SW 1271 (cell line): Measurements from ENCODE around the gene PEF1.

Experiments used
- DNase-seq, 2 experiments: peaks; one replicate each; lab custom pipeline; 2025; lab: John Stamatoyannopoulos, UW

PEF1 gene, protein sequence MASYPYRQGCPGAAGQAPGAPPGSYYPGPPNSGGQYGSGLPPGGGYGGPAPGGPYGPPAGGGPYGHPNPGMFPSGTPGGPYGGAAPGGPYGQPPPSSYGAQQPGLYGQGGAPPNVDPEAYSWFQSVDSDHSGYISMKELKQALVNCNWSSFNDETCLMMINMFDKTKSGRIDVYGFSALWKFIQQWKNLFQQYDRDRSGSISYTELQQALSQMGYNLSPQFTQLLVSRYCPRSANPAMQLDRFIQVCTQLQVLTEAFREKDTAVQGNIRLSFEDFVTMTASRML

DNA sequence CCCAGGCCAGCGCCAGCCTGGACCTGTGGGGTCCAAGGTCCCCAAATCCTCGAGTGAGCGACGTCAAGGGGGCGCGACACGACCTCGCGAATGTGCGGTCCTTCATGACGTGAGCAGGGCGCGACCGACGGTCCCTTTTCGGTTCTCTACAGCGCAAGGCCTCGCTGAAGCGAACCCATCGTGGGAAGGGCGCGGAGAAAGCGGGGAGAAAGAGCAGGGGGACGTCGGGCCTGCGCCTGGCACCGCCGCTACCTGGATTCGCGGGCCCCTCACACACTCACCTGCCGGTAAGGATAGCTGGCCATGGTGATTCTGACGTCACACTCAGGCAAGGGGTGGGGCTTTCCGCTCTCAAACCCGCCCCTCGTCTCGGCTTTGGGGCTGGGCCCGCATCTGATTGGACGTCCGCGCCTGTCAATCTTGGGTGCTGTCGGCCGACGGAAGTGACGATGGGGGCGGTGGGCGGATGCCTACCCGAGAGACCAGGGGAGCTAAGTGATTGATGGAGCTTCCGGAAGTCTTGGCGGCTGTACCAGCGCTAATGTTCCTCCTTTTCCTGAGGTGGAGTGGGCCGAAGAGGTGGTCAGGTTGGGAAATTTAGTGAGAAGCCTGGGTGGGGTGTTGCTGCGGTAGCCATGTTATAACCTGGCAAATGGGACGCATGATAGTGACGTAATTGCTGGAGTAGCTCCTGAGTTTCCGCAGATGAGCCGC, at the start of gene PEF1:
Gene PEF1, minus strand, starts transcription at position 317 of the 714 bp plus-strand sequence. Its CDS starts 12 bp downstream, at position 305.
- peak; percentile 95 to 96 for DNase-seq

DNA sequence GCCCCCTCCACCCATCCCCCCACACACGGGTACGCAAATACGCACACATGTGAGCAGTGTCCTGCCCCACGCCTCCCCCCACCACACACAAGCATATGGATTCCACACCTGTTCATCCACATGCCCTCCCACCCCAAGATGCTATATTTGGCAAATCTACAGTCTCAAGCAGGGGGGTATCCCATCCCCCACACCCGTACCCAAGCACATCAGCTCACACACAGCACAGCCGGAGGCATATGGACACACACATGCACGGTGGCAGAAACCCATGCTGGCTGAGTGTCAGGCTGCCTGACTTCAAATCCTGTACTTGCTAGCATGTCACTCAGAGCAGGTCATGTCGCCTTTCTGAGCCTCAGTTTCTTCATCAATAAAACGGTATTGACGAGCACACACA, 48.6 kb upstream of the PEF1 start:
- DNase-seq: no peak

DNA sequence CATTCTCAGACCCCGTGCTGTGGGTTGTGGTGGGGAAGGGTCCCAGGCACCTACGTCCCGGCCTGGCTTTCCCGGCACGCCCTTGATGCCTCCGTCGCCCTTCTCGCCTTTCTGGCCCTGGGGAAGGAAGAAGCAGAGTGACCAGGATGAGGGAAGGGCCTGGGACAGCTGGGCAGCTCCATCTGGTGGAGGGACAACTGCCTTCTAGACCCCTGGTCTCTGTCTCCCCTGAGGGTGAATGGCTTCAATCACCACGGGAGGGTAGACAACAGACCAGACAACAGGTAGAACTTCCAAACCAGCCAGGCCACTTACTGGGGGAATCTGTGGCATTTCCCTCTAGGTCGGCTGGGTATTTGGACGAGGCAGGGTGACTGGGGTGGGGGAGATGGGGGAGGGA, 47.3 kb upstream of the PEF1 start:
- no peak for DNase-seq

GRCh38 chr1:31691446-31691845, 46.8 kb upstream of the PEF1 start:
- no peak for DNase-seq

GRCh38 chr1:31690921-31691320, 46.2 kb upstream of the PEF1 start:
- no peak for DNase-seq

- DNase-seq: peak; percentile 65 to 74
Observed at GRCh38 chr1:31689854-31690253, 45.2 kb upstream of the PEF1 start.

GRCh38 chr1:31689379-31689778, 44.7 kb upstream of the PEF1 start:
- peak in 1 of 2 experiments; percentile 36 for DNase-seq

DNA sequence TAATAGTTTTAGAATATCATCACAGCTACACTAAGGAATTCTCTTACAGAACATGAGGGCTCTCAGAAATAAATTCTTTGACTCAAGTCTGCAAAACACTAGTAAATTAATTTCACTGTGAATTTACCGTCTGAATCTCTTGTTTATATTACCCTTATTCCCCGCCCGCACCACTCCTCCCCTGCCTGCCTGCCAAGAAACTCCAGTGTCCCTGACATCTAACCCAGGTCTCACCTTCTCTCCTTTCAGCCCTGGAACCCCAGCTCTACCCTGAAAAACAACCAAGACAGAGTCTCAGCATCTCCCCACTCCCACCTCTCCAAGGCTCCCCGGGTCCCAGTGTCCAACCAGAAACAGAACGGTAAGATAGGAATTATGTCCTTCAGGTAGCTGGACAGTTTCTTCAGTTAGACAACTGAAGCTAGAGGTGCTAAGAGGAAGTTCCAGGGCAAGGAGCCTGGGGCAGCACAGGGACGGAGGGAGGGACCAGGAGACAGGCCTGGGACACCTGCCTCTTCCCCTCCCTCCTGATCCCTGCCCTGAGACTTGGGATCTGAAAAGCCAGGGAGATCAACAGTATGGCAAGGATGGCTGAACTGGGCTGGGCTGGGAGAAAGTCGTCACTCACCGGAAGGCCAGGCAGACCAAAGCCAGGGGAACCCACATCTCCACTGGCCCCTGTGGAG, 43.7 kb upstream of the PEF1 start:
- DNase-seq: no peak

- no peak for DNase-seq
Observed at GRCh38 chr1:31687601-31688000, 42.9 kb upstream of the PEF1 start.

DNA sequence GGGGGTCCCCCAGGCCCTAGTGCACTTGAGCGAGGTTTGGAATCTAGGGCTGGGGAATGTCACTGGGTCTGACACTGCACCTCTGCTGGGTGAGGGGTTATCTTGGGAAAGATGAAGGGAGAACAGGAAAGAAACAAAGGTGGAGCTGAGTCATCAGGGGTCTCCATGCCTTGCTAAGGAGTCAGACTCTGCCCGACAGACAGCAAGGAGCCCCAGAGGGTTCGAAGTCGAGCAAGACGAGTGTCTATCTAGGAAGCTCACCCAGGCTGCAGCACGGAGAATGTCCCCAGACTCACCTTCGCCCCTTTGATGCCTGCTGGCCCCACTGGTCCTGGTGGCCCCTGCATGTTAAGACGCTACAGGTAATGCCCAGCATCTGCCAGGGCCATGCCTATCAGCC, 41.1 kb upstream of the PEF1 start:
- no peak for DNase-seq

DNA sequence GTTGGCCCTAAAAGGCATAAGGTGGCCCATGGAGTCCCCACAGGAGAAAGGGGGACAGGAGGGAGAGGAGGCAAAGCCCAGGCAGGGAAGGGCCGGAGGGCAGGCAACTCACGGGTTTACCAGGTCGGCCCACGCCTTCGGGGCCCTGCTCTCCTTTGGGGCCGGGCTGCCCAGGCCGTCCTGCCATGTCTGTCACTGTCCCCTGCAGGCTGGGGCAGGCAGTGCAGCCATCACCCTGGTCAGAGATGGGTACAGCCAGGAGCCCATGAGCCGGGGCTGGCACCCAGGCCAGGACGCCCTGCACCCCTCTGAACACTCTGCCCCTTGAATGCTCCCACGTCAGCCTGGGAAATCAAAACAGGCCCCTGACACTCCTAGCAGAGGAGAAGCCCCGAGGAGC, 39.3 kb upstream of the PEF1 start:
- DNase-seq: no peak

GRCh38 chr1:31681415-31681814, 36.7 kb upstream of the PEF1 start:
- no peak for DNase-seq

- no peak for DNase-seq
Observed at GRCh38 chr1:31679676-31680230, 35.1 kb upstream of the PEF1 start.

- no peak for DNase-seq
Observed at GRCh38 chr1:31679091-31679490, 34.4 kb upstream of the PEF1 start.

DNA sequence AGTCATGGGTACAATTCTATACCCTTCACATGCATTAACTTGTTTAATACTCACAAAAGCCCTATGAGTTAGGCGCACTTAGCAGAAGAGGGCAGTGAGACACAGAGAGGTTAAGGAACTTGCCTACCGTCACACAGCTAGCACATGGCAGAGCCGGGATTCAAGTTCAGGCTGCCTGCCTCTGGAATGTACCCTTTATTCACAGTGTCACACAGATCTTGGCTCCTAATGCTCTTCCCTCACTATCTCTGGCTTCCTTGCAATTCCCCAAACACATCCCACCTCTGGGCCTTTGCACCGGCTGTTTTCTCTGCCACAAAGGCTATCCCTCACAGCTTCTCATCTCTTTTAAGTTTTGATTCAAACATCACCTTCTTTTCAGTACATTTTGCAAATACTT, 34.0 kb upstream of the PEF1 start:
- no peak for DNase-seq

DNA sequence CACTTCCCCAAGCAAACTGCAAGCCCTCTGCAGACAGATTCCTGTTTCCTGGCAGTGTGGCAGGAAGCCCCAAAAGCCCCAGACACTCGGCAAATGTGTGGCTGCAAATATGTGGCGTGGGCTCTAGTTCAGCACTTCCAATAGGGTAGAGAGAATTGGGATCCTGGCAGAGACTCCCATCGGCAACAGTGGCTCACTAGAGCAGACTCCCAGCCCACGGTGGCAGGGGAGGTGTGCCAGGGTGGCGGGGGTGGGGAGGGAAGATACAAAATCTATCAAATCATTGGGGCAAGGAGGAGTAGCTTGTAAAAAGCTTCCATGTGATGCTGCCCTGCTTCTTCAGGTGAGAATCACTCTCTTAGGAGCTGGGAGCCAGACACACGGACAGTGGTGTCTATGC, 33.3 kb upstream of the PEF1 start:
- DNase-seq: no peak

DNA sequence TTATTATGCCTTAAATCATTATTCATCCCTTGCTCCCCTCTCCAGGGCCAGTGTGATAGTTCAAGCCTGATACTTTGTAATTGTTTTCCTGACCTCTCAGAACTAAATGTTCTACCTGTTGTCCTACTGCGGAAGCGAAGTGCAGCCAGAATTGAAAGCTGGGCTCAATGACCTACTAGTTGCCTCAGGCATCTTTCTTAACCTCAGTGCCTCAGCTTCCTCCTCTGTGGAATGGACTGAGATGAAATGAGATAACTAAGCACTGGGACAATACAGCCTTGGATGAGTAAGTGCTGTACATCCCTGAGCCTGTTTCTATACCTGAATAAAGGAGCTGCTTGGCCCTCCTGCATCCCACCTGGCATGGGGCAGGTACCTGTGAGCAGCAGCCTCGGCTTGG, 32.7 kb upstream of the PEF1 start:
- DNase-seq: no peak

GRCh38 chr1:31675756-31676155, 31.1 kb upstream of the PEF1 start:
- no peak for DNase-seq

GRCh38 chr1:31675161-31675560, 30.5 kb upstream of the PEF1 start:
- DNase-seq: no peak

DNA sequence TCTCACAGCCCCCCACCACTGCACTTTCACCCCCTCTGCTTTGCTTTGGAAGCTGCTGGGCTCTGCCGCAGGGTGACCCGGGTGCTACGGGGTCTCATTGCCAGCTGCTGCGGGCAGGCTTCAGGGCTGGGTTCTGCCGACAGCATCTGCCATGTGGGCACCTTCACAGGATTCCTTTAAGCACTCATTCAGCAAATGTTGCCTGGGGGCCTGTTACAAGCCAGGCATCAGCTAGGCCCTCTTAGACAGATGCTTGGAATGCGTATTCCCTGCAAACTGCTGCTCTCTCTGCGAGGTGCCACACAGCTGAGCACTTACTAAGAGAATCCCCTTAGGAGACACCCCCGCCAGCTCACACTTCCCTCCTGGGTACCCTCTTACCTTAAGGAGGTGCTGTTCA, 29.9 kb upstream of the PEF1 start:
- no peak for DNase-seq

DNA sequence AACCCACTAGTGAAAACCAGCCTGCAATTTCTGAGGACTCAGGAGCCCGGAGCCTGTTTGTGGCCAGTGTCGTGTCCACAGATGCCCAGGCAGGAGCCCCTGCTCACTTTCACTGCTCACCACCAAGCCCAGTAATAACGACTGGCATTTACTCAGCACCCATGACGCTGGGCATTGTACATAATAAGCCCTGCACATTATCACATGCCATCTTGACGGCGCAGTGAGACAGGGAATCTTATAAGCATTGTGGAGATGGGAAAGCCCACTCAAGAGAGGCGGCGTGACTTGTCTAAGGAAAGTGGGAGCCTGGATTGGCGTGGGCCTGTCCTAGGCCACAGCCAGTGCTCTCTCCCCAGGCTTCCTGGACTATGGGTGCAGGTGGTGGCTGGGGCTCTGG, 28.8 kb upstream of the PEF1 start:
- no peak for DNase-seq

GRCh38 chr1:31672986-31673385, 28.3 kb upstream of the PEF1 start:
- DNase-seq: no peak
